ENCODE results near the gene DLGAP1. TPM values are rescaled to one million over a fixed set of nuclear protein-coding genes. Genes with fewer than 3 reads are reported as not detected.
A peak's percentile ranks its signal among the peaks of the same experiment; 100 is the strongest.
"Not testable (repeated sequence)": the region's sequence is repeated elsewhere in the genome, so short reads cannot be mapped to it uniquely, and the experiment has no call there.

DLGAP1 gene
- polyA plus RNA-seq, 4 donors, result 0.22 to 0.47 TPM; not detected in 2

DNA sequence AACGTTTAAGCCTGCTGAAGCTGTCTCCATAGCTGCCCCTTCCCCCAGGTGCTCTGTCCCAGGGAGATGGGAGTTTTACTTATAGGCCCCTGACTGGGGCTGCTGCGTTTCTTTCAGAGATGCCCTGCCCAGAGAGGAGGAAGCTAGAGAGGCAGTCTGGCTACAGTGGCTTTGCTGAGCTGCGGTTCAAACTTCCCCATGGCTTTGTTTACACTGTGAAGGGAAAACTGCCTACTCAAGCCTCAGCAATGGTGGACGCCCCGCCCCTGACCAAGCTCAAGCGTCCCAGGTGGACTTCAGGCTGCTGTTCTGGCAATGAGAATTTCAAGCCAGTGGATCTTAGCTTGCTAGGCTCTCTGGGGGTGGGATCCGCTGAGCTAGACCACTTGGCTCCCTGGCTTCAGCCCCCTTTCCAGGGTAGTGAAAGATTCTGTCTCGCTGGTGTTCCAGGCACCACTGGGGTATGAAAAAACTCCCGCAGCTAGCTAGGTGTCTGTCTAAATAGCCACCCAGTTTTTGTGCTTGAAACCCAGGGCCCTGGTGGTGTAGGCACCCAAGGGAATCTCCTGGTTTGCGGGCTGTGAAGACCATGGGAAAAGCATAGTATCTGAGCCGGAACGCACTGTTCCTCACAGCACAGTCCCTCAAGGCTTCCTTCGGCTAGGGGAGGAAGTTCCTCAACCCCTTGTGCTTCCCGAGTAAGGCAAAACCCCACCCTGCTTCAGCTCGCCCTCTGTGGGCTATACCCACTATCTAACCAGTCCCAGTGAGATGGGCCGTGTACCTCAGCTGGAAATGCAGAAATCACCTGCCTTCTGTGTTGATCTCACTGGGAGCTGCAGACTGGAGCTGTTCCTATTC, 755.2 kb downstream of the DLGAP1 start:
- not testable (repeated sequence) for H3K4me3 ChIP-seq (ENCODE audit: low read depth in 1 of 3, low read length in 3 of 3); H3K27ac ChIP-seq (ENCODE audit: low read depth in 1 of 3, low read length in 2 of 3); H3K27me3 ChIP-seq (ENCODE audit: control insufficient read depth in 3 of 3, insufficient read depth in 3 of 3, low read length in 3 of 3); FAIRE-seq; H3K36me3 ChIP-seq (ENCODE audit: control insufficient read depth in 3 of 3, insufficient read depth in 2 of 3, low read depth in 1 of 3, low read length in 3 of 3); H3K4me1 ChIP-seq (ENCODE audit: control insufficient read depth in 3 of 3, insufficient read depth in 2 of 3, low read depth in 1 of 3, low read length in 2 of 3); H3K9me3 ChIP-seq (ENCODE audit: control insufficient read depth in 2 of 2, insufficient read depth in 1 of 2, low read depth in 1 of 2, low read length in 1 of 2)
- DNase-seq, result peak in 1 of 2 donors; percentile 62
- 58 to 62% (median 60%) methylated on average over 16 of the region's 16 CpGs for WGBS, 3 donors

DNA sequence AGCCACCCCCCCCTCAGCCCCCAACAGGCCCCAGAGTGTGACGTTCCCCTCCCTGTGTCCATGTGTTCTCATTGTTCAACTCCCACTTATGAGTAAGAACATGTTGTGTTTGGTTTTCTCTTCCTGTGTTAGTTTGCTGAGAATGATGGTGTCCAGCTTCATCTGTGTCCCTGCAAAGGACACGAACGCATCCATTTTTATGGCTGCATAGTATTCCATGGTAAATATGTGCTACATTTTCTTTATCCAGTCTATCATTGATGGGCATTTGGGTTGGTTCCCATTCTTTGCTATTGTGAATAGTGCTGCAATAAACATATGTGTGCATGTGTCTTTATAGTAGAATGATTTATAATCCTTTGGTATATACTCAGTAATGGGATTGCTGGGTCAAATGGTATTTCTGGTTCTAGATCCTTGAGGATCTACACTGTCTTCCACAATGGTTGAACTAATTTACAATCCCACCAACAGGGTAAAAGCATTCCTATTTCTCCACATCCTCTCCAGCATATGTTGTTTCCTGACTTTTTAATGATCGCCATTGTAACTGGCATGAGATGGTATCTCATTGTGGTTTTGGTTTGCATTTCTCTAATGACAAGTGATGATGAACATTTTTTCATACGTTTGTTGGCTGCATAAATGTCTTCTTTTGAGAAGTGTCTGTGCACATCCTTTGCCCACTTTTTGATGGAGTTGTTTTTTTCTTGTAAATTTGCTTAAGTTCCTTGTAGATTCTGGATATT, 760.9 kb downstream of the DLGAP1 start:
- not testable (repeated sequence) for FAIRE-seq; H3K27me3 ChIP-seq (ENCODE audit: control insufficient read depth in 3 of 3, insufficient read depth in 3 of 3, low read length in 3 of 3)

DNA sequence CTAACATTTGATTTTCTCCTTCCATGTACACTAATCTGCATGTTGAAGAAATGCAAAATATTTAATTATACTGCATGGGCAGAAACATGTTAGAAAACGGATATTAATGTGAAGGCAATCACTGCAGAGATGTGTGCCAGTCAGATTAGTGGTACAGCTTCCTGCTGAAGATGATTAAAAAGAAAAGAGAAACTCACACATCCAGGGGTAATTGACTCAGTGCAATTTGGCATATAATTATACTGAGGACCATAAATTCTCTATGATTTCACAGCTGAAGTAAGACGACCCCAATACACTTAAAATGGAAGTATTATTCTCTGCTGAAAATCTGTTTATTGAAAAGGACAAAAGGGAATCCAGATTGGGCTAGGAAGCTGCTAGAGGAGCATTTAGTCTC, 761.7 kb downstream of the DLGAP1 start:
- H3K27ac ChIP-seq (ENCODE audit: low read depth in 1 of 3, low read length in 2 of 3), result no peak overlapping the region
- no peaks in the 10 kb centered on the region for H3K36me3 ChIP-seq (ENCODE audit: control insufficient read depth in 3 of 3, insufficient read depth in 2 of 3, low read depth in 1 of 3, low read length in 3 of 3)
- peaks cover 0 to 11% (median 0%) of the 10 kb centered on the region in 3 donors for H3K4me1 ChIP-seq (ENCODE audit: control insufficient read depth in 3 of 3, insufficient read depth in 2 of 3, low read depth in 1 of 3, low read length in 2 of 3)
- 13 to 34% (median 31%) methylated on average over 2 of the region's 2 CpGs for WGBS, 3 donors
- DNase-seq (no peak), FAIRE-seq (no peak)
- no peaks in the 10 kb centered on the region for H3K27me3 ChIP-seq (ENCODE audit: control insufficient read depth in 3 of 3, insufficient read depth in 3 of 3, low read length in 3 of 3)
- H3K4me3 ChIP-seq (ENCODE audit: low read depth in 1 of 3, low read length in 3 of 3), result no peak overlapping the region
- no peaks in the 10 kb centered on the region for H3K9me3 ChIP-seq (ENCODE audit: control insufficient read depth in 2 of 2, insufficient read depth in 1 of 2, low read depth in 1 of 2, low read length in 1 of 2)

More for the DNA sequence above, 760.9 kb downstream of the DLGAP1 start:
- not testable (repeated sequence) for DNase-seq; H3K4me3 ChIP-seq (ENCODE audit: low read depth in 1 of 3, low read length in 3 of 3); H3K36me3 ChIP-seq (ENCODE audit: control insufficient read depth in 3 of 3, insufficient read depth in 2 of 3, low read depth in 1 of 3, low read length in 3 of 3); H3K9me3 ChIP-seq (ENCODE audit: control insufficient read depth in 2 of 2, insufficient read depth in 1 of 2, low read depth in 1 of 2, low read length in 1 of 2); H3K27ac ChIP-seq (ENCODE audit: low read depth in 1 of 3, low read length in 2 of 3)
- peaks cover 0 to 11% (median 0%) of the 10 kb centered on the region in 3 donors for H3K4me1 ChIP-seq (ENCODE audit: control insufficient read depth in 3 of 3, insufficient read depth in 2 of 3, low read depth in 1 of 3, low read length in 2 of 3)
- 79 to 89% (median 86%) methylated on average over 5 of the region's 5 CpGs for WGBS, 3 donors

DNA sequence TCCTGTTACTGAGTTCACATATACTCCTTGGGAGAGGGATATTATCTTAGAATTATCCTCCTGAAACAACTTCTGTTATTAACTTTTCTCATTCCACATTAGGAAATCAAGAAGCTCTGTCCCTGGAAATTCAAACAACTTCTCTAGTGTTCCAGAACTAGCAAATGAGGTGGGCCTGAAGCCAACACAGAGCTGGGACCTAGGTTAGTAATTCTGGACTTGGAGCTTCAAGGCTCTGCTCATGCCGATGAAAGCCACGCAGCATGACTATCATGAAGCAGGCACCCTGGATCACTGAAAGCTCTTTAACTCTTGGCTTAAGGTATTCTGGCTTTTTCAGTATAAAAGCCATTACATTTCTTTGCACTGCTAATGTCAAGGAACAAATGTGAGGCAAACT, 762.4 kb downstream of the DLGAP1 start:
- no peaks in the 10 kb centered on the region for H3K27me3 ChIP-seq (ENCODE audit: control insufficient read depth in 3 of 3, insufficient read depth in 3 of 3, low read length in 3 of 3)
- DNase-seq (no peak), FAIRE-seq (no peak)
- H3K4me3 ChIP-seq (ENCODE audit: low read depth in 1 of 3, low read length in 3 of 3), result no peak overlapping the region
- H3K4me1 ChIP-seq (ENCODE audit: control insufficient read depth in 3 of 3, insufficient read depth in 2 of 3, low read depth in 1 of 3, low read length in 2 of 3), result peaks cover 0 to 11% (median 0%) of the 10 kb centered on the region in 3 donors
- 47 to 71% (median 64%) methylated on average over 2 of the region's 2 CpGs for WGBS, 3 donors
- no peaks in the 10 kb centered on the region for H3K9me3 ChIP-seq (ENCODE audit: control insufficient read depth in 2 of 2, insufficient read depth in 1 of 2, low read depth in 1 of 2, low read length in 1 of 2)
- peak overlapping the region in 1 of 3 donors; percentile 27 for H3K27ac ChIP-seq (ENCODE audit: low read depth in 1 of 3, low read length in 2 of 3)
- H3K36me3 ChIP-seq (ENCODE audit: control insufficient read depth in 3 of 3, insufficient read depth in 2 of 3, low read depth in 1 of 3, low read length in 3 of 3), result no peaks in the 10 kb centered on the region

DNA sequence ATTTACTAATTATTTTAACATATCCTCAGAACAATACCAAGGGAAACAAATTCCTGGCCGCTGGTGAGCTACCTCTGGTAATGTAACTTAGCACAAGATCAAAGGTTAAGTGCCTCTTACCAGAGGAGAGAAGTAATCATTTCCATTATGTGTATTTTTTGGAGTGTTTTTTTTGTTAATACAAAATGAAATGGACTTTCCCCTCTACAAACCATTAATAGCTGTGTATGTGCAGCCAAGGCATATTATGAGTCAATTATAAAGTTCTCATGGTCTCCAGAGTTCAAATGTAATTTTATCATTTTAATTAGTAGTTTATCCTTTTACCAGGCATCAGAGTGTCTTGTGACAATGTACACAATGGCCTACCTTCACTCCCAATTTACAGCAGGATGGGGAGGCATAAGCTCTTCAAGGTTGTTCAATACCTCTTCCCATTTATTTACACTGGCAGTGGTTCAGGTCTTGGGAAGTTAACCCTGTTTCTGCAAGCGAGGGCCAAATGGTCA, 762.9 kb downstream of the DLGAP1 start:
- WGBS, 3 donors, result 8 to 48% (median 35%) methylated on average over 2 of the region's 2 CpGs
- peak overlapping the region in 1 of 3 donors; percentile 42 for H3K27ac ChIP-seq (ENCODE audit: low read depth in 1 of 3, low read length in 2 of 3)
- FAIRE-seq, result no peak

DNA sequence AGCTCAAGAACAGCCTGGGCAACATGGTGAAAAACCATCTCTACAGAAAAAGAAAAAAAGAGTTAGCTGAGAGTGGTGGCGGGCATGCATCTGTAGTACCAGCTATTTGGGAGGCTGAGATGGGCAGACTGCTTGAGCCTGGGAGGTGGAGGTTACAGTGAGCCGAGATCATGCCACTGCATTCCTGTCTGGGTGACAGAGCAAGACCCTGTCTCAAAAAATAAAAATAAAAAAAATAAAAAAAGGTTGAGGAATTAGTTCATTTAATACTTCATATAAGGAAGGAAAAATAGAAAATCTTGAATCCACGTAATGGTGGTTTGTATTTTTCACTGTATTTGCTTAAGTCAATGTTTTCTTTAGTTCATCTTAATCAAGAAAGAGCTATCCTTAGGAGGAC, 763.4 kb downstream of the DLGAP1 start:
- peak overlapping the region in 1 of 3 donors; percentile 42 for H3K27ac ChIP-seq (ENCODE audit: low read depth in 1 of 3, low read length in 2 of 3)
- peaks cover 0 to 11% (median 0%) of the 10 kb centered on the region in 3 donors for H3K4me1 ChIP-seq (ENCODE audit: control insufficient read depth in 3 of 3, insufficient read depth in 2 of 3, low read depth in 1 of 3, low read length in 2 of 3)
- WGBS, 3 donors, result 61 to 71% (median 64%) methylated on average over 3 of the region's 3 CpGs
- no peaks in the 10 kb centered on the region for H3K36me3 ChIP-seq (ENCODE audit: control insufficient read depth in 3 of 3, insufficient read depth in 2 of 3, low read depth in 1 of 3, low read length in 3 of 3)
- DNase-seq (no peak), FAIRE-seq (no peak)
- H3K4me3 ChIP-seq (ENCODE audit: low read depth in 1 of 3, low read length in 3 of 3), result no peak overlapping the region
- no peaks in the 10 kb centered on the region for H3K27me3 ChIP-seq (ENCODE audit: control insufficient read depth in 3 of 3, insufficient read depth in 3 of 3, low read length in 3 of 3)
- H3K9me3 ChIP-seq (ENCODE audit: control insufficient read depth in 2 of 2, insufficient read depth in 1 of 2, low read depth in 1 of 2, low read length in 1 of 2), result peaks cover 0 to 4% of the 10 kb centered on the region in 2 donors

More for the DNA sequence above, 762.9 kb downstream of the DLGAP1 start:
- H3K36me3 ChIP-seq (ENCODE audit: control insufficient read depth in 3 of 3, insufficient read depth in 2 of 3, low read depth in 1 of 3, low read length in 3 of 3), result no peaks in the 10 kb centered on the region
- no peaks in the 10 kb centered on the region for H3K9me3 ChIP-seq (ENCODE audit: control insufficient read depth in 2 of 2, insufficient read depth in 1 of 2, low read depth in 1 of 2, low read length in 1 of 2)
- H3K27me3 ChIP-seq (ENCODE audit: control insufficient read depth in 3 of 3, insufficient read depth in 3 of 3, low read length in 3 of 3), result no peaks in the 10 kb centered on the region
- H3K4me3 ChIP-seq (ENCODE audit: low read depth in 1 of 3, low read length in 3 of 3), result no peak overlapping the region
- peaks cover 0 to 11% (median 0%) of the 10 kb centered on the region in 3 donors for H3K4me1 ChIP-seq (ENCODE audit: control insufficient read depth in 3 of 3, insufficient read depth in 2 of 3, low read depth in 1 of 3, low read length in 2 of 3)
- DNase-seq, result peak; percentile 41 to 52

DNA sequence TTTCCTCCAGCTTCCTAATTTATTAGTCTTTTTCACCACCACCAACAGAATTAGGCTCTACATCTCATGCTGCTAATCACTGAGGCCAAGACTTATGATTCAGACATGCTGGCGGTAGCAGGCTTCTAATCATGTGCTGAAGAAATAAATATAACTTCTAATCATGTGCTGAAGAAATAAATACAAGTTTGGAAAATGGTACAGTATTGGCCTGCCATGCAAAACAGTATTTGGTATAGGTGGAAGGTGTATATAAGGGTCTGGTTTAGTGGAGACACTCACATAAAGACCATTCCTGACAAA, 764.4 kb downstream of the DLGAP1 start:
- FAIRE-seq (no peak), DNase-seq (no peak)
- peaks cover 0 to 6% of the 10 kb centered on the region in 2 donors for H3K9me3 ChIP-seq (ENCODE audit: control insufficient read depth in 2 of 2, insufficient read depth in 1 of 2, low read depth in 1 of 2, low read length in 1 of 2)
- no peak overlapping the region for H3K4me3 ChIP-seq (ENCODE audit: low read depth in 1 of 3, low read length in 3 of 3)
- H3K36me3 ChIP-seq (ENCODE audit: control insufficient read depth in 3 of 3, insufficient read depth in 2 of 3, low read depth in 1 of 3, low read length in 3 of 3), result no peaks in the 10 kb centered on the region
- H3K27me3 ChIP-seq (ENCODE audit: control insufficient read depth in 3 of 3, insufficient read depth in 3 of 3, low read length in 3 of 3), result no peaks in the 10 kb centered on the region
- 70 to 95% (median 91%) methylated on average over 1 of the region's 1 CpG for WGBS, 3 donors
- H3K27ac ChIP-seq (ENCODE audit: low read depth in 1 of 3, low read length in 2 of 3), result no peak overlapping the region
- peaks cover 0 to 11% (median 0%) of the 10 kb centered on the region in 3 donors for H3K4me1 ChIP-seq (ENCODE audit: control insufficient read depth in 3 of 3, insufficient read depth in 2 of 3, low read depth in 1 of 3, low read length in 2 of 3)

DNA sequence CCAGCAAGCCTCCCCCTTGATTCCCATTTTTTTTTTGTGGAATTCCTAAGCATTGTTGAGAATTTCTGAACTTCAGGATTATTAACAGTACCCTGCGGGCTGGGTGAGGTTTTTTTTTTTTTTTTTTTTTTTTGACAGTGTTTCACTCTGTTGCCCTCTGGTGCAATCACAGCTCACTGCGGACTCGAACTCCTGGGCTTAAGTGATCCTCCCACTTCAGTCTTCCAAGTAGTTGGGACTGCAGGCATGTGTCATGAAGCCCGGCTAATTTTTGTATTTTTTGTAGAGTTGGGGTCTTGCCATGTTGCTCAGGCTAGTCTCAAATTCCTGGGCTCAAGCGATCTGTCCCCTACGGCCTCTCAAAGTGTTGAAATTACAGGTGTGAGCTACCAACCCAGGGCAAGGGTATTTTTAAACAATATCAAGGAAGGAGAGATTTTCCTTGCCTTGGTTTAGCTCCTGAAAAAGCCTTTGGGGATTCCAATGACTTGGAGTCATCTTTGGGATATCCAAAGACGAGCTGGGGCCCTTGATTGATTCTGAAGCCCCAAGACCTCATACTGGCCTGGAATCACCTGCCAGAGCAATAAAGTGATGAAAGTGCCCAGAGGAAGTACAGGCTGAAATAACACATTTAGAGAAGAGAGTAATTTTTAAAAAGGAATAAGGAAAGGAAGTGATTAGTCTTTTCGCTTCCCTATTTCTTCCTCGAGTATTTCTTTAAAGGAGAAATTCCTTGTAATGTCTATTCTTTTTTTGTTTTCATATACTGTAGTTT, 764.9 kb downstream of the DLGAP1 start:
- H3K27me3 ChIP-seq (ENCODE audit: control insufficient read depth in 3 of 3, insufficient read depth in 3 of 3, low read length in 3 of 3), result no peaks in the 10 kb centered on the region
- H3K4me3 ChIP-seq (ENCODE audit: low read depth in 1 of 3, low read length in 3 of 3), result no peak overlapping the region
- no peaks in the 10 kb centered on the region for H3K36me3 ChIP-seq (ENCODE audit: control insufficient read depth in 3 of 3, insufficient read depth in 2 of 3, low read depth in 1 of 3, low read length in 3 of 3)
- FAIRE-seq (no peak), DNase-seq (no peak)
- peaks cover 0 to 6% of the 10 kb centered on the region in 2 donors for H3K9me3 ChIP-seq (ENCODE audit: control insufficient read depth in 2 of 2, insufficient read depth in 1 of 2, low read depth in 1 of 2, low read length in 1 of 2)
- WGBS, 3 donors, result 78 to 84% (median 79%) methylated on average over 9 of the region's 9 CpGs
- no peak overlapping the region for H3K27ac ChIP-seq (ENCODE audit: low read depth in 1 of 3, low read length in 2 of 3)
- peaks cover 0 to 11% (median 0%) of the 10 kb centered on the region in 3 donors for H3K4me1 ChIP-seq (ENCODE audit: control insufficient read depth in 3 of 3, insufficient read depth in 2 of 3, low read depth in 1 of 3, low read length in 2 of 3)
